Thyroid gland (tissue), 4 donors: ENCODE data around the gene PIGX. TPM values are rescaled to one million over a fixed set of nuclear protein-coding genes. Genes with fewer than 3 reads are reported as not detected.

Experiments
- DNase-seq, 2 donors: peaks; one replicate each; pipeline ENCODE4 v3.0.0-alpha.2; 2019
- H3K27ac ChIP-seq, 3 donors: fragments of 200-600 bp; sonication (generic); 1 replicate in 2 of 3; 2 replicates in 1 of 3; pipeline ENCODE4 v1.5.1; 2016 to 2019; ENCODE audit warnings: mild to moderate bottlenecking in 1 of 3, moderate library complexity in 1 of 3
- H3K27me3 ChIP-seq: fragments of 200-600 bp; sonication (generic); one replicate; pipeline ENCODE4 v1.5.1; 2019
- H3K36me3 ChIP-seq, 2 donors: fragments of 200-600 bp; sonication (generic); one replicate each; pipeline ENCODE4 v1.5.1; 2016 to 2019
- H3K4me1 ChIP-seq, 2 donors: fragments of 200-600 bp; sonication (generic); one replicate each; pipeline ENCODE4 v1.5.1; 2017 to 2019
- H3K4me3 ChIP-seq, 3 donors: fragments of 200-600 bp; sonication (generic); replicated peaks in 1 of 3; 1 replicate in 2 of 3; 2 replicates in 1 of 3; pipeline ENCODE4 v1.5.1; 2016; ENCODE audit warnings: mild to moderate bottlenecking in 1 of 3
- H3K9me3 ChIP-seq: fragments of 200-600 bp; sonication (generic); one replicate; pipeline ENCODE4 v1.5.1; 2017
- CTCF ChIP-seq, 6 experiments: fragments of 200-600 bp in 3 of 6; fragments of 450-650 bp in 3 of 6; sonication (generic) in 3 of 6; IDR thresholded peaks; one replicate each; pipeline ENCODE4 v1.5.1; 2016 to 2019; ENCODE audit warnings: antibody characterized with exemption in 6 of 6, mild to moderate bottlenecking in 2 of 6, inconsistent platforms in 1 of 6, moderate library complexity in 1 of 6
- POLR2A ChIP-seq, 2 donors: fragments of 450-650 bp; IDR thresholded peaks; one replicate each; pipeline ENCODE4 v1.6.1; 2017; ENCODE audit warnings: antibody characterized with exemption in 2 of 2, mild to moderate bottlenecking in 2 of 2, moderate library complexity in 1 of 2
- WGBS, 2 donors: methylation state at CpG; one replicate each; pipeline ENCODE4 v1.1.5; 2017; 5-methylcytosine and 5-hydroxymethylcytosine counted together
- intact Hi-C: fragments of 100-400 bp; cut with DNase I; formaldehyde crosslinking; loops from one replicate; pipeline ENCODE4 v1.15.1; 2023
- total RNA-seq, 4 donors: library from RNA; depleted of rRNA; stranded (reverse); fragments of >200 nt; gene quantifications; one replicate each; pipeline ENCODE4 v1.2.3, GENCODE V29; 2016

PIGX gene
- total RNA-seq, 4 donors from 2014 or later, result 23.1 to 40.6 (median 31.3) TPM

DNA sequence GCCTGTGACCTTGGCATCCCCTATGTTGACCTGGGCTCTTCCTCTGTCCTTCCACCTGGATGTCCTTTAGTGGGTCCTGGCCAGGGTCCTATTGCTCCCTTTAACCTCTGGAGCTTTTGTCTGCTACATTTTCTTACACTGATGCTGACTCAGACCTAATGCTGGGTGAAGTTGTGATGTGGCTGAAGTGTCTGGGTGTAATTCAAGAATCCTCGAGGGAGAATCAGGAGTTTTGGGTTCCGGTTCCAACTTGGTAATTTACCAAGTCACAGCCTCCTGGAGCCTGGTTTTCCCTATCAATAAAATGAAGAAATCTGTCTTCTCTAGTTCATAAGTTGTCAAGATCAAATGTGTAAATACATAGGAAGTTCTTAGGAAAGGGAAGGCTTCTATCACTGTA, 25.7 kb upstream of the PIGX start:
- no peak overlapping the region for H3K4me3 ChIP-seq
- no peaks in the 10 kb centered on the region for H3K9me3 ChIP-seq
- intact Hi-C loops, result no loop called here
- H3K4me1 ChIP-seq, result peaks cover 0 to 4% of the 10 kb centered on the region in 2 donors
- H3K27me3 ChIP-seq, result no peaks in the 10 kb centered on the region
- no peak overlapping the region for H3K27ac ChIP-seq
- no peak for DNase-seq
- TF ChIP-seq POLR2A (IDR thresholded peaks at IDR 0.05), result no peak
- no peak for TF ChIP-seq CTCF (IDR thresholded peaks at IDR 0.05)
- 78 to 80% methylated on average over 2 of the region's 2 CpGs for WGBS, 2 donors
- H3K36me3 ChIP-seq, result no peaks in the 10 kb centered on the region

DNA sequence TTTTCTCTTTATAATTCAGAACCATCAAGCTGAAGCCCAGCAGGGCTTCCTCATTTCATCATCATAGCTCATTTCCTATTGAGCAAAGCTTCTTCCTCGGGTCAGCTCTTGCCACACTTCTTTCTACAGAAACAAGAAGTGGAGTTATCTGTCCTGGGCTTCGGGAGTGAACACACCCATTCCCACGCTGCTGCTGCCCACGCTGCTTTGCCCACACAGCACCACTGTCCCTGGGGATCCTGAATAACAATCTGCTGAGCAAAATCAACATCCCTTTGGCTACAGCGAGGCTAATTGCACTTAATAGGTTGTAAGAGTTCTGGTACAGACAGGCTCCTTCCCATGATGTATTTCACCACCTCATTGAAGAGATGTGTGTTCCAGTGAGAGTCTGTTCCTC, 23.8 kb upstream of the PIGX start:
- no peaks in the 10 kb centered on the region for H3K27me3 ChIP-seq
- no peak for TF ChIP-seq CTCF (IDR thresholded peaks at IDR 0.05)
- TF ChIP-seq POLR2A (IDR thresholded peaks at IDR 0.05), result no peak
- no peaks in the 10 kb centered on the region for H3K36me3 ChIP-seq
- peak; percentile 9 to 23 for DNase-seq
- intact Hi-C loops, result no loop called here
- H3K27ac ChIP-seq, result peak overlapping the region in 1 of 3 donors; percentile 49
- H3K4me3 ChIP-seq, result no peak overlapping the region
- no peaks in the 10 kb centered on the region for H3K9me3 ChIP-seq
- H3K4me1 ChIP-seq, result peaks cover 0 to 4% of the 10 kb centered on the region in 2 donors
- 13 to 18% methylated on average over 5 of the region's 5 CpGs for WGBS, 2 donors

DNA sequence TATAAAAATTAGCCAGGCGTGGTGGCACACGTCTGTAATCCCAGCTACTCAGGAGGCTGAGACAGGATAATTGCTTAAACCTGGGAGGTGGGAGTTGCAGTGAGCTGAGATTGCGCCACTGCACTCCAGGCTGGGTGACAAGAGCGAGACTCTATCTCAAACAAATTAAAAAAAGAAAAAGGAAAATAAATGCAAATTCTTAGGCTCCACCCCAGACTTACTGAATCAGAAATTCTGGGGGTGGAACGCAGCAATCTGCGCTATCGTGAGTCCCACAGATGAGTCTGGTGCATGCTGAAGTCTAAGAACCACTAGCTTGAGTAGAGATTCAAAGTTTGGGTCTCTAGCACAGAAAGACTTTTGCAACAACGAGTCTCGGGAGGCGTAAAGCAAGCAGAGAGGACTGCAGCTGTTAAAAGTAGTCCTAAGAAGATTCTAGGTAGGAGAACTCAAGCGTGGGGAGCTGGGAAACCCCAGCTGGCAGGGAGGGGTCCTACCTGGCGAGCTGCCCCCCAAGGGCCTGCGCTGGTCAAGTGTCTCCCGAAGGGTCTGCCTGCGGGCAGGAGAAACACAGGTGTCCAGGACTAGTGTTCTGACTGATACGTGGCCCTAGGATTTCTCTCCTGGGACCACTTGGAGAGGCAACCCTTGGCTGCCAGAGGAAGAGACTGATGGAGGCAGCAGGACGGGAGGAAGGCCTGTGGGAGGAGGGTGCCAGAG, 22.1 kb upstream of the PIGX start:
- peaks cover 0 to 4% of the 10 kb centered on the region in 2 donors for H3K4me1 ChIP-seq
- no peaks in the 10 kb centered on the region for H3K9me3 ChIP-seq
- H3K36me3 ChIP-seq, result no peaks in the 10 kb centered on the region
- TF ChIP-seq POLR2A (IDR thresholded peaks at IDR 0.05) (no peak), CTCF (IDR thresholded peaks at IDR 0.05) (no peak)
- no peak overlapping the region for H3K4me3 ChIP-seq
- no peak overlapping the region for H3K27ac ChIP-seq
- no peaks in the 10 kb centered on the region for H3K27me3 ChIP-seq
- intact Hi-C loops, result no loop called here
- whole genome bisulfite sequencing, 2 donors, result 85 to 89% methylated on average over 17 of the region's 17 CpGs
- DNase-seq, result no peak

DNA sequence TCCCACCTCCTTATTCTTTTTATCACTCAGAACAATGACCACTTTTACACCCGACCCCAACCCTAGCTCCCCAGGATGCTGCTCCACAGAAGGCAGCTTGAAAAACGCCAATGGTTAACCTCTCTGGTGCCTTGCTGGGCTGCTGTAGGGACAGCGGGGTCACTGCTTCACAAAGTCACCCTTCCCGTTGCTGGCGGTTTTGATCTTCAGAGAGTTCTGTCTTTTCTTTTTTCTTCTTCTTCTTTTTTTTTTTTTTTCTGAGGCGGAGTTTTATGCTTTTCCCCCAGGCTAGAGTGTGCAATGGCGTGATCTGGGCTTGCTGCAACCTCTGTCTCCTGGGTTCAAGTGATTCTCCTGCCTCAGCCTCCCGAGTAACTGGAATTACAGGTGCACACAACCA, 20.8 kb upstream of the PIGX start:
- Histone ChIP-seq H3K9me3 (no peaks in the 10 kb centered on the region), H3K27ac (no peak overlapping the region), H3K27me3 (no peaks in the 10 kb centered on the region), H3K4me3 (no peak overlapping the region), H3K4me1 (peaks cover 0 to 4% of the 10 kb centered on the region in 2 donors), H3K36me3 (no peaks in the 10 kb centered on the region)
- 77 to 88% methylated on average over 8 of the region's 8 CpGs for WGBS, 2 donors
- no peak for TF ChIP-seq POLR2A (IDR thresholded peaks at IDR 0.05)
- no peak for TF ChIP-seq CTCF (IDR thresholded peaks at IDR 0.05)
- no peak for DNase-seq
- intact Hi-C loops, result no loop called here

GRCh38 chr3:196694202-196694638, 18.0 kb upstream of the PIGX start:
- intact Hi-C loops, result no loop called here
- Histone ChIP-seq H3K27me3 (no peaks in the 10 kb centered on the region), H3K27ac (no peak overlapping the region), H3K9me3 (no peaks in the 10 kb centered on the region), H3K4me1 (no peaks in the 10 kb centered on the region), H3K36me3 (no peaks in the 10 kb centered on the region), H3K4me3 (no peak overlapping the region)
- WGBS, 2 donors, result 8 to 33% methylated on average over 1 of the region's 1 CpG
- TF ChIP-seq POLR2A (IDR thresholded peaks at IDR 0.05) (no peak), CTCF (IDR thresholded peaks at IDR 0.05) (no peak)
- no peak for DNase-seq
